Prostate gland (tissue), 2 donors: ENCODE results near the gene GPR148. TPM values are rescaled to one million over a fixed set of nuclear protein-coding genes. Genes with fewer than 3 reads are reported as not detected.

ENCODE experiments used
- DNase-seq: peaks from one replicate; pipeline ENCODE4 v3.0.0-alpha.2; 2019; ENCODE audit warnings: low spot score
- H3K27ac ChIP-seq, 2 donors: fragments of 200-600 bp; sonication (generic); 2 replicates each; pipeline ENCODE4 v1.5.1; 2017 to 2019
- H3K27me3 ChIP-seq: fragments of 200-600 bp; sonication (generic); replicated peaks from 2 replicates; pipeline ENCODE4 v1.5.1; 2019; ENCODE audit not compliant: insufficient read depth
- H3K36me3 ChIP-seq, 2 donors: fragments of 200-600 bp; sonication (generic); 1 replicate in 1 of 2; 2 replicates in 1 of 2; pipeline versions ENCODE4 v1.5.1 to v1.8.1; 2017 to 2019
- H3K4me1 ChIP-seq: fragments of 200-600 bp; sonication (generic); replicated peaks from 2 replicates; pipeline ENCODE4 v1.5.1; 2019
- H3K4me3 ChIP-seq, 2 donors: fragments of 200-600 bp; sonication (generic); 2 replicates each; pipeline ENCODE4 v1.5.1; 2017 to 2019
- H3K9me3 ChIP-seq: fragments of 200-600 bp; sonication (generic); 2 replicates; pipeline ENCODE4 v1.5.1; 2017
- POLR2A ChIP-seq: fragments of 450-650 bp; IDR thresholded peaks from one replicate; pipeline ENCODE4 v1.6.1; 2016; ENCODE audit warnings: antibody characterized with exemption, mild to moderate bottlenecking
- POLR2AphosphoS5 ChIP-seq: sonication (generic); formaldehyde crosslinking; IDR thresholded peaks from one replicate; pipeline ENCODE4 v1.6.1; 2017; ENCODE audit warnings: antibody characterized with exemption
- WGBS: methylation state at CpG from one replicate; pipeline ENCODE4 v1.1.5; 2018; 5-methylcytosine and 5-hydroxymethylcytosine counted together
- intact Hi-C: fragments of 100-400 bp; cut with DNase I; formaldehyde crosslinking; loops from one replicate; pipeline ENCODE4 v1.14.2; 2022
- total RNA-seq, 2 donors: library from RNA; depleted of rRNA; stranded (reverse); fragments of >200 nt; gene quantifications; one replicate each; pipeline ENCODE4 v1.1.0, GENCODE V29; 2016
- TF ChIP-seq, protein P1 (sequence below), 4 experiments: fragments of 200-600 bp in 2 of 4; fragments of 450-650 bp in 2 of 4; sonication (generic) in 2 of 4; IDR thresholded peaks; 1 replicate in 3 of 4; 2 replicates in 1 of 4; pipeline ENCODE4 v1.5.1; 2016 to 2019; ENCODE audit warnings: antibody characterized with exemption in 4 of 4, mild to moderate bottlenecking in 2 of 4, moderate library complexity in 2 of 4

The GPR148 gene
- total RNA-seq, 2 donors from 2014 or later: not detected

- no peaks in the 10 kb centered on the region for H3K4me1 ChIP-seq
- DNase-seq: no peak
- intact Hi-C loops: no loop called here
- H3K27me3 ChIP-seq: peaks cover 15% of the 10 kb centered on the region
- no peaks in the 10 kb centered on the region for H3K36me3 ChIP-seq
- 38% methylated on average over 8 of the region's 8 CpGs for WGBS
- TF ChIP-seq, protein P1, sequence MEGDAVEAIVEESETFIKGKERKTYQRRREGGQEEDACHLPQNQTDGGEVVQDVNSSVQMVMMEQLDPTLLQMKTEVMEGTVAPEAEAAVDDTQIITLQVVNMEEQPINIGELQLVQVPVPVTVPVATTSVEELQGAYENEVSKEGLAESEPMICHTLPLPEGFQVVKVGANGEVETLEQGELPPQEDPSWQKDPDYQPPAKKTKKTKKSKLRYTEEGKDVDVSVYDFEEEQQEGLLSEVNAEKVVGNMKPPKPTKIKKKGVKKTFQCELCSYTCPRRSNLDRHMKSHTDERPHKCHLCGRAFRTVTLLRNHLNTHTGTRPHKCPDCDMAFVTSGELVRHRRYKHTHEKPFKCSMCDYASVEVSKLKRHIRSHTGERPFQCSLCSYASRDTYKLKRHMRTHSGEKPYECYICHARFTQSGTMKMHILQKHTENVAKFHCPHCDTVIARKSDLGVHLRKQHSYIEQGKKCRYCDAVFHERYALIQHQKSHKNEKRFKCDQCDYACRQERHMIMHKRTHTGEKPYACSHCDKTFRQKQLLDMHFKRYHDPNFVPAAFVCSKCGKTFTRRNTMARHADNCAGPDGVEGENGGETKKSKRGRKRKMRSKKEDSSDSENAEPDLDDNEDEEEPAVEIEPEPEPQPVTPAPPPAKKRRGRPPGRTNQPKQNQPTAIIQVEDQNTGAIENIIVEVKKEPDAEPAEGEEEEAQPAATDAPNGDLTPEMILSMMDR (IDR thresholded peaks at IDR 0.05): no peak
- no peak for TF ChIP-seq POLR2AphosphoS5
- TF ChIP-seq POLR2A: no peak
- no peak overlapping the region for H3K4me3 ChIP-seq
- H3K9me3 ChIP-seq: no peaks in the 10 kb centered on the region
- H3K27ac ChIP-seq: no peak overlapping the region
These were observed 25.9 kb downstream of the GPR148 start for GRCh38 chr2:130754811-130755210.

DNA sequence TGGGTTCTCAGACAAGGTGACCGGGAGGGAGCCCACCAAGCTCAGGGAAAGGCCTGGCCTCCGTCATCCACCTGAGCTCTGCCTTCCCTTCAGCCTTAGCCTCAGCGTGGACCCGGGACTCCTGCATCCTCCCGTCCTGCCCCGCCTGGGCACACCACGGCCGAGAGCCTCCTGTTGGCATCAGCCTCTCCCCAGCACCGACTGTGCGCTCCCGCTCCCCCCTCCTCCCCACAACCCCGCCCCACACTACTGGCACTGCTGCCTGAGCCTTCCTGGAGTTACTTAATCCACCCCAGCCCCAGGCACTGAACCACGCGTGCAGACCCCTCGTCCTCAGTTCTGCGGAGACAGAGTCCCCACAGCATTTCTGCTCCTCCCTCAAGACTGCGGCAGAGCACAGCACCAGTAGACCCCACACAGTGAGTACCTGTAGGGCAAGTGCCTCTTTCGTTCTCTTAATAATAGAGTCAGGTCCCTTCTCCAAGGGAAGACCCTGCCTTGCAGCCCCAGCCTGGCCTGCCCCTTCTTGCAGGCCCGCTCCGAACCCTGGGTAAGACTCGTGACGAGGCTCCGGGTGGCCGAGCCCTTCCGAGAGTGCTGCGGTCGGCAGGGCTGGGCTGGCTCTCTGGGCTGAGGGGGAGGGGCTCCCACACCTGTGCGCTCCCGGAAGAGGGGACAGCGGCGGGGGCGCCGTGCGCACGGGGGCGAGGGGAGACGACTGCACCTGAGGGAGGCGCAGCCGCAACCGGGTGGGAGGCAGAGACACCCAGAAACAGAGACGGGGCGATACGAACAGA is 26.6 kb downstream of the GPR148 start, which contains the start of gene AMER3:
Gene AMER3, plus strand, starts transcription at position 285 of the 797 bp plus-strand sequence. CDS start 6,533 bp downstream, outside the sequence.
- DNase-seq: no peak
- Histone ChIP-seq H3K27me3 (peaks cover 15% of the 10 kb centered on the region), H3K9me3 (no peaks in the 10 kb centered on the region), H3K4me3 (peak within 1 kb of the TSS; percentile 30 to 39), H3K4me1 (no peaks in the 10 kb centered on the region), H3K36me3 (no peaks in the 10 kb centered on the region), H3K27ac (no peak within 1 kb of the TSS)
- WGBS: under 1% methylated on average over 27 of the region's 43 CpGs
- no peak for TF ChIP-seq POLR2AphosphoS5
- TF ChIP-seq POLR2A: no peak
- TF ChIP-seq, protein P1 (IDR thresholded peaks at IDR 0.05): no peak
- intact Hi-C loops: no loop called here

DNA sequence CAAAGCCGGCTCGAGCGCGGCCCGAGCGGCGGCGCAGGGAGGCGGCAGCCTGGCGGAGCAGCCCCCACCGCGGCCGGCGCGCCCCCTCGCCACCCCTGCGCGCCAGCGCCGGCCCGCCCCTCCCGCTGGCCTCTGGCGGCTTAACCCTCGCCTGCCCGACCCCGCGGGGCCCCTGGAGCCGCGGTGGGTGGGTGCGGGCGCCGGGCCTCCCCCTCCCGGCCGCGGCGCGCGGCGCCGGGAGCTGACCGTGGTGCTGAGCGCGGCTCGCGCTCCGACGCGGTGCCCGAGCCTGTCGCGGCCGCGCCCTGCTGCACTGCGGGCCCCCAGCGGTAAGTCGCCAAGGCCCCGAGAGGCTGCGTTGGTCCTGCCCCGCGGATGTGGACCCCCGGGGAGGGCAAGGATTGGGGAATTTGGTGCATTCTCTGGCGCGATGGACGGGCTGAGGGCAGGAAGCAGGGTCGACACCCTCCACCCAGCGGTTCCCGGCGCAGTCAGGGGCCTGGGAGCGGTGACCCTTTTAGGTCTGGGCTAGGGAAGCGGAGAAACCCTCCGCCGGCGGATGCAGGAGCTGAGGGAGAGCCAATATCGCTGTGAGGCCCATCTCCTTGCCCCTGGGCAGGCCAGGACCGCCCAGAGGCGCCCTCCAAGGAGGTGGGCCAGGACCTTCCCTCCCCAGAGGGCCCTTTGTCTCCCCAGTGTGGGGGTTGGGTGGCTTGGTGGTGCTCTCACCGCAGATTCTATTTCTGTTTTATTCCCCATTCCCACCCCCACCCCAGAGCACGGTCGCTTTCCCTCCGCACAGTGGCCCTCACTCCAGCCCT is 27.4 kb downstream of the GPR148 start:
- Histone ChIP-seq H3K4me1 (no peaks in the 10 kb centered on the region), H3K36me3 (no peaks in the 10 kb centered on the region), H3K27me3 (peaks cover 15% of the 10 kb centered on the region), H3K9me3 (no peaks in the 10 kb centered on the region), H3K4me3 (peak overlapping the region; percentile 30 to 39), H3K27ac (no peak overlapping the region)
- WGBS: 3% methylated on average over 65 of the region's 80 CpGs
- DNase-seq: no peak
- TF ChIP-seq, protein P1 (IDR thresholded peaks at IDR 0.05): no peak
- TF ChIP-seq POLR2A (no peak), POLR2AphosphoS5 (no peak)
- intact Hi-C loops: no loop called here

DNA sequence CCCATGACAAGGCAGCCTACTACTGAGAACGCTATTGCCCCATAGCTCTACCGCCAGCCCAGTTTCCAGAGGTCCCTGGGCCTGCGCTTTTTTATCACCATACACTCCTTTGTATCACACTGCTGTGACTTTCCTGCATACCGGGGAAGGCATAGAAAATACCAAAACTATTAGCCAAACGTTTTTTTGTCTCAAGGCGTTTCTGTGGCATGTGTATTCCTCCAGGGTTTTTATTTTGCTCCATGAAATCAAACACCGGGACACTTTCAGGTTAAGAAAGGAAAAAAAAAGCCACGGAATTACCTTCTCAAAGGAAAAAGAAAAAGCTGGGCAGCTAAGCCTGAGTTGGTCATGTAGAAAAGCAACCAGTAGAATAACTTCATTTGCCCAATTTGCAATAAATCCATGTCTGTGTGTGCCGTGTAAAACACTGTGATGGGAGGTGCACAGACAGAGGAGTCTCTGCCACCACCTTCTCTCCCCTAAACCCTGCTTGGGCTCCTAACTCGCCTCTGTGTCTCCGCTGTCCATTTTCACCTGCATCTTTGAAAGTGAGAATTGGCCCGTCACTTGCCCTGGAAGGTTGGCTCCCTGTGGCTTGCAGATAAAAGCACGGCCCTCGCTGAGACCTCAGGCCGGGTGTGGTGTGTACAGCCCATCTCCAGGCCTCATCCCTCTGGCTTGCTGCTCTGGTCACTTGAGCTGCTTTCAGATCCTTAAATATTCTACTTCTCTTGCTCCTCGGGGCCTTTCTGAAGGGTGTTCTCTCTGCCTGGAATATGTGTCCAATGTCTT is 28.2 kb downstream of the GPR148 start:
- TF ChIP-seq POLR2A (no peak), POLR2AphosphoS5 (no peak)
- H3K36me3 ChIP-seq: no peaks in the 10 kb centered on the region
- no peaks in the 10 kb centered on the region for H3K4me1 ChIP-seq
- no peak overlapping the region for H3K4me3 ChIP-seq
- H3K27me3 ChIP-seq: peaks cover 15% of the 10 kb centered on the region
- 34% methylated on average over 16 of the region's 16 CpGs for WGBS
- H3K27ac ChIP-seq: no peak overlapping the region
- no peak for DNase-seq
- H3K9me3 ChIP-seq: no peaks in the 10 kb centered on the region
- intact Hi-C loops: no loop called here
